Activated CD4-positive, alpha-beta T cell treated with anti-CD3 and anti-CD28 coated beads, Interleukin-2, Interleukin-6, amounts not matched to agents 100 ng/mL and 50 ng/mL, durations not matched to agents 16 hours and 8 hours (primary cell): Measurements from ENCODE around the gene MTARC1.

ENCODE experiments used
- DNase-seq: peaks from one replicate; pipeline ENCODE4 v3.0.0-alpha.2; 2020

MTARC1 gene

GRCh38 chr1:220786337-220787068 is at the start of gene MTARC1:
MTARC1 (plus strand) TSS chr1:220786913; CDS start chr1:220786945, 32 bp downstream.
- DNase-seq = no peak

GRCh38 chr1:220741349-220741748 is 45.4 kb upstream of the MTARC1 start:
- no peak for DNase-seq

- DNase-seq = no peak
These were observed 44.9 kb upstream of the MTARC1 start for GRCh38 chr1:220741825-220742224.

- DNase-seq = no peak
These were observed 44.2 kb upstream of the MTARC1 start for GRCh38 chr1:220742520-220742919.

- DNase-seq = no peak
These were observed 39.9 kb upstream of the MTARC1 start for GRCh38 chr1:220746851-220747250.

- no peak for DNase-seq
These were observed 39.1 kb upstream of the MTARC1 start for GRCh38 chr1:220747437-220748088.

- no peak for DNase-seq
These were observed 38.4 kb upstream of the MTARC1 start, which contains the start of gene MTARC2 for GRCh38 chr1:220748089-220748934. MTARC2 (plus strand) TSS chr1:220748322; CDS start chr1:220748532, 210 bp downstream.

GRCh38 chr1:220748936-220749335 is 37.8 kb upstream of the MTARC1 start:
- DNase-seq = no peak

- DNase-seq = no peak
These were observed 36.6 kb upstream of the MTARC1 start for GRCh38 chr1:220750131-220750515.

- DNase-seq = no peak
These were observed 35.6 kb upstream of the MTARC1 start for GRCh38 chr1:220751111-220751510.

GRCh38 chr1:220754212-220754917 is 32.3 kb upstream of the MTARC1 start:
- DNase-seq = no peak

GRCh38 chr1:220754918-220755295 is 31.8 kb upstream of the MTARC1 start:
- DNase-seq = no peak

- no peak for DNase-seq
These were observed 31.4 kb upstream of the MTARC1 start for GRCh38 chr1:220755309-220755708.

- no peak for DNase-seq
These were observed 29.3 kb upstream of the MTARC1 start for GRCh38 chr1:220757441-220757840.

GRCh38 chr1:220759147-220759546 is 27.6 kb upstream of the MTARC1 start:
- no peak for DNase-seq

- DNase-seq = no peak
These were observed 24.9 kb upstream of the MTARC1 start for GRCh38 chr1:220761688-220762427.

GRCh38 chr1:220764757-220765156 is 22.0 kb upstream of the MTARC1 start:
- DNase-seq = no peak

GRCh38 chr1:220767312-220768125 is 19.2 kb upstream of the MTARC1 start:
- no peak for DNase-seq

- DNase-seq = no peak
These were observed 18.5 kb upstream of the MTARC1 start for GRCh38 chr1:220768126-220768601.

GRCh38 chr1:220769205-220769604 is 17.5 kb upstream of the MTARC1 start:
- DNase-seq = no peak
